CD4-positive, alpha-beta T cell treated with Interleukin-6 at 100 ng/mL for 8 hours (primary cell): Measurements from ENCODE around the gene ZFYVE28.
A peak's percentile ranks its signal among the peaks of the same experiment; 100 is the strongest.

Experiments used
- DNase-seq: peaks from one replicate; pipeline ENCODE4 v3.0.0-alpha.2; 2020; ENCODE audit warnings: mixed read lengths, low spot score

ZFYVE28 gene

GRCh38 chr4:2272026-2272827 is 146.2 kb downstream of the ZFYVE28 start:
- no peak for DNase-seq

- DNase-seq: no peak
Measured at GRCh38 chr4:2271279-2272025, 147.0 kb downstream of the ZFYVE28 start.

GRCh38 chr4:2270341-2271165 is 147.9 kb downstream of the ZFYVE28 start:
- no peak for DNase-seq

GRCh38 chr4:2269618-2270163 is 148.8 kb downstream of the ZFYVE28 start:
- DNase-seq: no peak

GRCh38 chr4:2269206-2269531 is 149.3 kb downstream of the ZFYVE28 start:
- no peak for DNase-seq

GRCh38 chr4:2268357-2269205 is 149.9 kb downstream of the ZFYVE28 start:
- no peak for DNase-seq

GRCh38 chr4:2267841-2268240 is 150.6 kb downstream of the ZFYVE28 start:
- DNase-seq: no peak

- DNase-seq: no peak
Measured at GRCh38 chr4:2267320-2267811, 151.1 kb downstream of the ZFYVE28 start.

GRCh38 chr4:2266821-2267220 is 151.6 kb downstream of the ZFYVE28 start:
- DNase-seq: no peak

GRCh38 chr4:2266181-2266580 is 152.3 kb downstream of the ZFYVE28 start:
- DNase-seq: no peak

GRCh38 chr4:2265113-2266110 is 153.0 kb downstream of the ZFYVE28 start:
- no peak for DNase-seq

GRCh38 chr4:2264481-2265041 is 153.9 kb downstream of the ZFYVE28 start:
- DNase-seq: no peak

- DNase-seq: no peak
Measured at GRCh38 chr4:2263926-2264321, 154.5 kb downstream of the ZFYVE28 start.

- DNase-seq: no peak
Measured at GRCh38 chr4:2262944-2263250, 155.5 kb downstream of the ZFYVE28 start.

- peak; percentile 99 for DNase-seq
Measured at GRCh38 chr4:2262145-2262943, 156.1 kb downstream of the ZFYVE28 start.

- DNase-seq: no peak
Measured at GRCh38 chr4:2261853-2262144, 156.6 kb downstream of the ZFYVE28 start, which contains the start of gene MXD4. MXD4 (minus strand) TSS chr4:2262109; CDS start chr4:2261980, 129 bp downstream.

- peak; percentile 40 for DNase-seq
Measured at GRCh38 chr4:2261110-2261852, 157.2 kb downstream of the ZFYVE28 start.
